Testis (tissue), 2 donors: ENCODE measurements around the gene ANGPTL2.

Source experiments
- CTCF ChIP-seq, 3 experiments: fragments of 450-650 bp in 2 of 3; fragments of 200-600 bp in 1 of 3; sonication (generic) in 1 of 3; IDR thresholded peaks; one replicate each; pipeline ENCODE4 v1.5.1; 2016 to 2019; ENCODE audit warnings: antibody characterized with exemption in 3 of 3, mild to moderate bottlenecking in 2 of 3, moderate library complexity in 1 of 3
- POLR2A ChIP-seq: fragments of 450-650 bp; IDR thresholded peaks from one replicate; pipeline ENCODE4 v1.6.1; 2017; ENCODE audit warnings: antibody characterized with exemption, mild to moderate bottlenecking, moderate library complexity

GRCh38 chr9:127147251-127147650 is 24.8 kb upstream of the ANGPTL2 start:
- no peak for TF ChIP-seq CTCF (IDR thresholded peaks at IDR 0.05)
- no peak for TF ChIP-seq POLR2A
